B cell (primary cell): ENCODE data around the gene PTPN13. TPM values are rescaled to one million over a fixed set of nuclear protein-coding genes. Genes with fewer than 3 reads are reported as not detected.

Experiments
- ATAC-seq: fragments of 200-7000 bp; cut with Tn5 transposase; one replicate; pipeline ENCODE4 v1.10.0; 2021; ENCODE audit warnings: low read depth, mild to moderate bottlenecking, moderate number of reproducible peaks, moderate library complexity
- CTCF ChIA-PET: fragments of 350-600 bp; sonication (Branson Sonifier 250); formaldehyde crosslinking; loops from one replicate; lab custom pipeline; 2021; ENCODE audit warnings: antibody characterized with exemption, inconsistent platforms; lab: Charles Lee
- POLR2A ChIA-PET: fragments of 350-600 bp; sonication (Branson Sonifier 250); formaldehyde crosslinking; loops from one replicate; lab custom pipeline; 2021; ENCODE audit warnings: antibody characterized with exemption; lab: Charles Lee
- DNase-seq: peaks from one replicate; pipeline ENCODE4 v3.0.0; 2013
- H2AFZ ChIP-seq: 2 replicates; pipeline ENCODE4 v1.6.1; 2012; ENCODE audit warnings: mild to moderate bottlenecking, low read depth, low read length; ENCODE audit not compliant: insufficient read depth, poor library complexity, severe bottlenecking
- H3K27ac ChIP-seq, 2 donors: 1 replicate in 1 of 2; 2 replicates in 1 of 2; pipeline ENCODE4 v1.5.1; 2012 to 2013; ENCODE audit warnings: low read length in 2 of 2, mild to moderate bottlenecking in 2 of 2, moderate library complexity in 1 of 2
- H3K27me3 ChIP-seq, 4 experiments: fragments of 200-600 bp in 1 of 4; sonication (generic) in 1 of 4; replicated peaks in 1 of 4; 1 replicate in 2 of 4; 2 replicates in 2 of 4; pipeline versions ENCODE4 v1.6.1 to v1.7.0; 2013 to 2016; ENCODE audit warnings: low read length in 3 of 4, mild to moderate bottlenecking in 2 of 4, mixed read lengths in 1 of 4, moderate library complexity in 1 of 4; ENCODE audit not compliant: insufficient read depth in 4 of 4, control insufficient read depth in 3 of 4; ENCODE audit errors: control extremely low read depth in 1 of 4
- H3K36me3 ChIP-seq, 2 experiments: replicated peaks in 1 of 2; 1 replicate in 1 of 2; 2 replicates in 1 of 2; pipeline versions ENCODE4 v1.6.1 to v1.7.1; 2013; ENCODE audit warnings: low read length in 1 of 2; ENCODE audit not compliant: insufficient read depth in 2 of 2, control insufficient read depth in 1 of 2; ENCODE audit errors: control extremely low read depth in 1 of 2, extremely low read depth in 1 of 2
- H3K4me1 ChIP-seq, 2 donors: fragments of 200-600 bp in 1 of 2; sonication (generic) in 1 of 2; 1 replicate in 1 of 2; 2 replicates in 1 of 2; pipeline versions ENCODE4 v1.5.1 to v1.6.1; 2013 to 2017; ENCODE audit warnings: low read length in 2 of 2; ENCODE audit not compliant: control insufficient read depth in 2 of 2, insufficient read depth in 2 of 2
- H3K4me2 ChIP-seq: replicated peaks from 2 replicates; pipeline ENCODE3; 2012; ENCODE audit warnings: mild to moderate bottlenecking, low read depth, low read length; ENCODE audit not compliant: poor library complexity, severe bottlenecking
- H3K4me3 ChIP-seq, 5 experiments: fragments of 200-600 bp in 1 of 5; sonication (generic) in 1 of 5; 1 replicate in 3 of 5; 2 replicates in 2 of 5; pipeline versions ENCODE4 v1.5.1 to v1.7.0; 2011 to 2016; ENCODE audit warnings: low read length in 4 of 5, mild to moderate bottlenecking in 4 of 5, low read depth in 2 of 5, control low read depth in 1 of 5, moderate library complexity in 1 of 5; ENCODE audit not compliant: insufficient read depth in 1 of 5; ENCODE audit errors: control extremely low read depth in 1 of 5, extremely low read depth in 1 of 5
- H3K79me2 ChIP-seq: fragments of 200-600 bp; sonication (generic); one replicate; pipeline ENCODE4 v1.6.0; 2016; ENCODE audit warnings: low read length; ENCODE audit not compliant: control insufficient read depth, insufficient read depth
- H3K9ac ChIP-seq: fragments of 200-600 bp; sonication (generic); 2 replicates; pipeline ENCODE4 v1.6.1; 2017; ENCODE audit warnings: mild to moderate bottlenecking, low read length, moderate library complexity
- H3K9me3 ChIP-seq, 3 donors: one replicate each; pipeline versions ENCODE4 v1.6.1 to v1.7.1; 2013; ENCODE audit warnings: low read length in 2 of 3; ENCODE audit not compliant: control insufficient read depth in 2 of 3, insufficient read depth in 1 of 3; ENCODE audit errors: control extremely low read depth in 1 of 3
- H4K20me1 ChIP-seq: 2 replicates; pipeline ENCODE4 v1.6.0; 2012; ENCODE audit warnings: mild to moderate bottlenecking, low read length; ENCODE audit not compliant: insufficient read depth, control insufficient read depth, poor library complexity, severe bottlenecking
- H3K27ac Mint-ChIP-seq: one replicate; pipeline ENCODE4 v1.8.0; 2021; ENCODE audit warnings: mixed read lengths
- H3K27me3 Mint-ChIP-seq: one replicate; pipeline ENCODE4 v1.8.0; 2021; ENCODE audit warnings: mixed read lengths
- H3K4me1 Mint-ChIP-seq: one replicate; pipeline ENCODE4 v1.8.0; 2021; ENCODE audit warnings: mixed read lengths
- H3K4me3 Mint-ChIP-seq: one replicate; pipeline ENCODE4 v1.8.0; 2021; ENCODE audit warnings: mixed read lengths
- H3K9me3 Mint-ChIP-seq: one replicate; pipeline ENCODE4 v1.8.0; 2022; ENCODE audit warnings: mixed read lengths; ENCODE audit not compliant: insufficient read depth
- CTCF ChIP-seq: fragments of 200-600 bp; IDR thresholded peaks from one replicate; pipeline ENCODE4 v1.8.0; 2022; ENCODE audit warnings: antibody characterized with exemption, mild to moderate bottlenecking
- EZH2 ChIP-seq: IDR thresholded peaks from 2 replicates; pipeline ENCODE4 v1.6.1; 2012; ENCODE audit warnings: borderline replicate concordance, low read depth, mild to moderate bottlenecking, moderate library complexity, low read length; ENCODE audit not compliant: insufficient read depth, poor library complexity, severe bottlenecking
- WGBS: methylation state at CpG from one replicate; pipeline ENCODE4 v1.1.5; 2013; ENCODE audit warnings: missing lambda C conversion rate; ENCODE audit not compliant: insufficient coverage; 5-methylcytosine and 5-hydroxymethylcytosine counted together
- intact Hi-C: fragments of 100-400 bp; cut with micrococcal nuclease; formaldehyde crosslinking; loops from one replicate; pipeline ENCODE4 v1.10.0; 2022
- polyA plus RNA-seq: library from polyadenylated mRNA; depleted of rRNA; stranded (reverse); fragments of >200 nt; gene quantifications from 2 replicates; pipeline ENCODE4 v1.2.3, GENCODE V29; 2012
- total RNA-seq, 2 donors: library from RNA; stranded (reverse); fragments of 120-200 nt in 1 of 2; gene quantifications; 1 replicate in 1 of 2; 2 replicates in 1 of 2; pipeline versions ENCODE4 v1.2.3 to v1.2.4, GENCODE V29; 2013 to 2022

The PTPN13 gene
- total and polyA plus RNA-seq, 2 donors (not counting 1 experiment from before 2014, with no cell fraction given): 0.91 TPM; not detected in 1

DNA sequence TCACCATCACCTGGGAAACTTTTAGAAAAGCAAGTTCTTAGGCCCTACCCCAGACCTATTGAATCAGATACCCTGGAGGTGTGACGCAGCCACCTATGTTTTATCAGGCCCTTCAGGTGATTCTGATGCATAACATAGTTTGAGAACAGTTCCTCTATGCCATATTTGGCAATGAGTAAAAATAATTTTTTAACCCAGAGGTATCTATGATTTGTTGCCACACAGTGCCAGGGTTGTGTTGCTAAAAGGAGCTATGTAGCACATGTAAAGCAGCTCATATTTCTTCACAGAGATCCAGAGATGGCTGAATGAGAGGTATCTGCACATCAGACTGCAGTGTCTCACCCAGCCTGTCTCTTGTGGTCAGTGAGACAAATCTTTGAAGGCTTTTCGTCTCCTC, 85.3 kb downstream of the PTPN13 start:
- WGBS: no CpG with 5 or more reads among the region's 2 CpGs
- H3K4me1 Mint-ChIP-seq: no peaks in the 10 kb centered on the region
- no peaks in the 10 kb centered on the region for H3K27me3 ChIP-seq
- TF ChIP-seq CTCF (no peak), EZH2 (no peak)
- no peak for DNase-seq
- no peaks in the 10 kb centered on the region for H4K20me1 ChIP-seq
- no peaks in the 10 kb centered on the region for H3K79me2 ChIP-seq
- CTCF ChIA-PET: no interaction called here
- no peak overlapping the region for H3K27ac ChIP-seq
- no peak overlapping the region for H3K9ac ChIP-seq
- no peaks in the 10 kb centered on the region for H3K4me1 ChIP-seq
- intact Hi-C loops: no loop called here
- no peak overlapping the region for H2AFZ ChIP-seq
- no peak overlapping the region for H3K4me2 ChIP-seq
- no peak overlapping the region for H3K4me3 ChIP-seq
- POLR2A ChIA-PET: no interaction called here
- H3K9me3 Mint-ChIP-seq: no peaks in the 10 kb centered on the region
- no peak overlapping the region for H3K4me3 Mint-ChIP-seq
- H3K27me3 Mint-ChIP-seq: no peaks in the 10 kb centered on the region
- ATAC-seq: no peak
- H3K27ac Mint-ChIP-seq: no peak overlapping the region
- H3K36me3 ChIP-seq: no peaks in the 10 kb centered on the region
- no peaks in the 10 kb centered on the region for H3K9me3 ChIP-seq

DNA sequence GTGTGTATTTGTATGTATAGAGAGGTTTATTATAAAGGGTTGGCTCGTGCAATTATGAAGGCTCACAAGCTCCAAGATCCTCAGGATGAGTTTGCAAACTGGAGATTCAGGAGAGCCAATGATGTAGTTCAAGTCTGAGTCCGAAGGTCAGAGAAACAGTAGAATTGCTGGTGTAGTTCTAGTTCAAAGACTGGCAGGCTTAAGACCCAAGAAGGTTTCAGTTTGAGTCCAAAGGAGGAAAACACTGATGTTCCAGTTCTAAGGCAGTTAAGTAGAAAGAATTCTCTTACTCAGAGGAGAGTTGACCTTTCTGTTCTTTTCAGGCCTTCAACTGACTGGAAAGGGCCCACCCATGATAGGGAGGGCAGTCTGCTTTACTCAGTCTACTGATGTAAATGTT, 89.1 kb downstream of the PTPN13 start:
- H3K36me3 ChIP-seq: no peaks in the 10 kb centered on the region
- DNase-seq: no peak
- ChIA-PET CTCF (no interaction called here), POLR2A (no interaction called here)
- 71% methylated on average over 2 of the region's 2 CpGs for WGBS
- no peak overlapping the region for H3K4me3 ChIP-seq
- no peaks in the 10 kb centered on the region for H3K9me3 ChIP-seq
- no peak overlapping the region for H3K9ac ChIP-seq
- no peak overlapping the region for H3K27ac Mint-ChIP-seq
- H3K4me1 Mint-ChIP-seq: no peaks in the 10 kb centered on the region
- H2AFZ ChIP-seq: no peak overlapping the region
- H3K4me1 ChIP-seq: no peaks in the 10 kb centered on the region
- H3K4me3 Mint-ChIP-seq: no peak overlapping the region
- ATAC-seq: no peak
- H3K79me2 ChIP-seq: no peaks in the 10 kb centered on the region
- TF ChIP-seq EZH2: no peak
- no peak for TF ChIP-seq CTCF
- H4K20me1 ChIP-seq: no peaks in the 10 kb centered on the region
- H3K27ac ChIP-seq: no peak overlapping the region
- no peak overlapping the region for H3K4me2 ChIP-seq
- H3K27me3 Mint-ChIP-seq: no peaks in the 10 kb centered on the region
- intact Hi-C loops: no loop called here
- no peaks in the 10 kb centered on the region for H3K9me3 Mint-ChIP-seq
- no peaks in the 10 kb centered on the region for H3K27me3 ChIP-seq
